Lung (tissue), 12 donors: Measurements from ENCODE around the gene ALK. TPM values are rescaled to one million over a fixed set of nuclear protein-coding genes. Genes with fewer than 3 reads are reported as not detected.

ENCODE experiments used
- ATAC-seq: fragments of 200-7000 bp; cut with Tn5 transposase; one replicate; pipeline ENCODE4 v1.9.1; 2020; ENCODE audit warnings: moderate number of reproducible peaks; ENCODE audit not compliant: insufficient read depth, low FRiP score
- DNase-seq, 3 donors: peaks; one replicate each; pipeline ENCODE4 v3.0.0-alpha.2; 2013 to 2017
- H3K27ac ChIP-seq, 2 donors: one replicate each; pipeline ENCODE4 v1.5.1; 2013; ENCODE audit warnings: mild to moderate bottlenecking in 2 of 2, moderate library complexity in 2 of 2, control low read depth in 1 of 2, inconsistent platforms in 1 of 2, low read depth in 1 of 2, low read length in 1 of 2
- H3K27me3 ChIP-seq, 3 donors: one replicate each; pipeline ENCODE4 v1.5.1; 2013; ENCODE audit warnings: low read length in 2 of 3; ENCODE audit not compliant: control insufficient read depth in 3 of 3, insufficient read depth in 3 of 3
- H3K36me3 ChIP-seq, 4 donors: one replicate each; pipeline ENCODE4 v1.5.1; 2013; ENCODE audit warnings: low read length in 4 of 4, mild to moderate bottlenecking in 1 of 4, moderate library complexity in 1 of 4; ENCODE audit not compliant: control insufficient read depth in 4 of 4, insufficient read depth in 4 of 4
- H3K4me1 ChIP-seq, 5 donors: one replicate each; pipeline ENCODE4 v1.5.1; 2013; ENCODE audit warnings: low read length in 5 of 5, mild to moderate bottlenecking in 2 of 5, moderate library complexity in 1 of 5; ENCODE audit not compliant: control insufficient read depth in 5 of 5, insufficient read depth in 5 of 5
- H3K4me3 ChIP-seq: one replicate; pipeline ENCODE4 v1.5.1; 2013; ENCODE audit warnings: mild to moderate bottlenecking, control low read depth, moderate library complexity
- H3K9ac ChIP-seq, 2 donors: one replicate each; pipeline ENCODE4 v1.5.1; 2013; ENCODE audit warnings: low read length in 2 of 2, control low read depth in 1 of 2; ENCODE audit not compliant: insufficient read depth in 1 of 2
- H3K9me3 ChIP-seq, 4 donors: one replicate each; pipeline ENCODE4 v1.5.1; 2013; ENCODE audit warnings: low read length in 3 of 4, mild to moderate bottlenecking in 1 of 4, moderate library complexity in 1 of 4; ENCODE audit not compliant: control insufficient read depth in 4 of 4, insufficient read depth in 3 of 4
- CTCF ChIP-seq: IDR thresholded peaks from 2 replicates; pipeline ENCODE4 v1.5.1; 2012; ENCODE audit warnings: mild to moderate bottlenecking; ENCODE audit errors: control extremely low read depth, extremely low read depth
- WGBS, 2 donors: extraction: QIAGEN DNeasy Blood & Tissue Kit; methylation state at CpG; one replicate each; pipeline ENCODE4 v1.1.7; 2013; 5-methylcytosine and 5-hydroxymethylcytosine counted together
- polyA plus RNA-seq, 2 donors: library from polyadenylated mRNA; stranded (reverse); fragments of 200-250 nt; gene quantifications; one replicate each; pipeline ENCODE4 v1.2.1, GENCODE V29; 2013
- total RNA-seq, 2 donors: library from RNA; depleted of rRNA in 1 of 2; stranded (reverse); fragments of >200 nt in 1 of 2; gene quantifications; one replicate each; pipeline ENCODE4 v1.2.1, GENCODE V29; 2014 to 2021
- donor health status: control.
- donor health status: control.
- donor health status: Bipolar disorder and iron deficiency.
- donor health status: healthy.
- donor health status: DM: yes; HTN: yes; CAD: no.

ALK gene
- total and polyA plus RNA-seq, 4 donors: 0.09 to 0.25 (median 0.10) TPM; not detected in 1

DNA sequence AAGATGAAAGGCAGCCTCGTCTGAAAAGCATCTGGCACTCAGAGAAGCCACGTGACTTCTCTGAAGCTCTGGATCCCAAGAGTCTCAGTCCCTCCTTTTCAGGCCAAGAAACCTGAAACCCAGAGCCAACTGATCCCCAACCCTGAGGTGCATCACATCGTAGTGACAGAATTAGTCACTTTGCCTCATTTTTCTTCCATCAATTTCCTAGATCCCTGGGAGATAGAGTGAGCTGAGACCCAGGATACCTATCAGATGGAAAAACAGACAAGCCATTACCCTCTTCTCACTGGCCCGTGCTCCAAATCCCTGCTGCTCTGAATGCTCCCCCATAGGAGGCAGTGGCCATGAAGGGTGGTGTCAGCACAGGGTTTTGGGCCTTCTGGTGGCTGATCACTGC is 113.1 kb downstream of the ALK start:
- H3K9me3 ChIP-seq: peaks cover 0 to 2% (median 0%) of the 10 kb centered on the region in 4 donors
- DNase-seq: no peak
- TF ChIP-seq CTCF: no peak
- no peak overlapping the region for H3K9ac ChIP-seq
- H3K4me3 ChIP-seq: no peak overlapping the region
- H3K27me3 ChIP-seq: no peaks in the 10 kb centered on the region
- no peak for ATAC-seq
- no peak overlapping the region for H3K27ac ChIP-seq
- no peaks in the 10 kb centered on the region for H3K36me3 ChIP-seq
- WGBS, 2 donors: 56 to 77% methylated on average over 4 of the region's 4 CpGs
- no peaks in the 10 kb centered on the region for H3K4me1 ChIP-seq

DNA sequence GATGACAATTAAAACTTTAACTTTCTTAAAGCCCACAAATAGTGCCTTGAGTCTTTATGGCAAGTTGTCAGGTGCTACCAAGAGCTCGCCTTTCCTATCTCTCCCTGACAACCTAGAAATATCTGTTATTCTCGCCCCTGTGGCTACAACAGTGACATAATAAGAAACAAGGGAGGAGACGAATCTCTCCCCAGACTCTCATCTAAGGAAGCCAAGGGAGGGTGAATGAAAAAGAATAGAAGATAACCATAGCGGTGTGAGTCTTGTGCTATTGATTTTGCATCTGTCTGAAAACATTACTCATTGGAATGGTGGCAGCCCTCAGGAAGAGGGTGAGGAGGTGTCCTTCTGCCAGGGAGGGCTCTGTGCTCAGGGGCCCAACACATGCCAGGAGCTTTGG is 114.3 kb downstream of the ALK start:
- Histone ChIP-seq H3K27me3 (no peaks in the 10 kb centered on the region), H3K4me3 (no peak overlapping the region), H3K27ac (no peak overlapping the region), H3K9ac (no peak overlapping the region), H3K36me3 (no peaks in the 10 kb centered on the region), H3K4me1 (no peaks in the 10 kb centered on the region), H3K9me3 (peaks cover 0 to 2% (median 0%) of the 10 kb centered on the region in 4 donors)
- WGBS, 2 donors: 74 to 93% methylated on average over 4 of the region's 4 CpGs
- no peak for TF ChIP-seq CTCF
- ATAC-seq: no peak
- no peak for DNase-seq

- no peak overlapping the region for H3K4me3 ChIP-seq
- DNase-seq: no peak
- H3K27me3 ChIP-seq: no peaks in the 10 kb centered on the region
- H3K36me3 ChIP-seq: no peaks in the 10 kb centered on the region
- peaks cover 0 to 2% (median 0%) of the 10 kb centered on the region in 4 donors for H3K9me3 ChIP-seq
- no peak for ATAC-seq
- no peaks in the 10 kb centered on the region for H3K4me1 ChIP-seq
- no peak for TF ChIP-seq CTCF
- 63% methylated on average over 5 of the region's 5 CpGs for WGBS, 2 donors
- H3K9ac ChIP-seq: no peak overlapping the region
- H3K27ac ChIP-seq: no peak overlapping the region
Observed at GRCh38 chr2:29806461-29806860, 114.9 kb downstream of the ALK start.

- Histone ChIP-seq H3K27me3 (no peaks in the 10 kb centered on the region), H3K9me3 (no peaks in the 10 kb centered on the region), H3K4me3 (no peak overlapping the region), H3K36me3 (no peaks in the 10 kb centered on the region), H3K27ac (no peak overlapping the region), H3K9ac (no peak overlapping the region), H3K4me1 (no peaks in the 10 kb centered on the region)
- ATAC-seq (no peak), DNase-seq (no peak)
- WGBS, 2 donors: 87 to 88% methylated on average over 3 of the region's 3 CpGs
- TF ChIP-seq CTCF: no peak
Observed at GRCh38 chr2:29804671-29805070, 116.7 kb downstream of the ALK start.
